Stimulated activated CD8-positive, alpha-beta memory T cell treated with anti-CD3 and anti-CD28 coated beads, Interleukin-12 subunit alpha, Interleukin-12 subunit beta, amount 100 ng/mL, for 4 hours (primary cell): ENCODE results near the gene NPM3.
A peak's percentile ranks its signal among the peaks of the same experiment; 100 is the strongest.
"Not testable (repeated sequence)": the region's sequence is repeated elsewhere in the genome, so short reads cannot be mapped to it uniquely, and the experiment has no call there.

Source experiments
- DNase-seq: peaks from one replicate; pipeline ENCODE4 v3.0.0-alpha.2; 2020; ENCODE audit warnings: low read depth

Gene NPM3

GRCh38 chr10:101803511-101803910, 20.3 kb upstream of the NPM3 start:
- DNase-seq: no peak

GRCh38 chr10:101797403-101798059, 14.3 kb upstream of the NPM3 start:
- no peak for DNase-seq

- DNase-seq: no peak
Observed at GRCh38 chr10:101793526-101793925, 10.3 kb upstream of the NPM3 start.

GRCh38 chr10:101789686-101790085, 6.4 kb upstream of the NPM3 start:
- DNase-seq: no peak

GRCh38 chr10:101789231-101789630, 6.0 kb upstream of the NPM3 start:
- DNase-seq: not testable (repeated sequence)

GRCh38 chr10:101785801-101786200, 2.6 kb upstream of the NPM3 start:
- DNase-seq: no peak

DNA sequence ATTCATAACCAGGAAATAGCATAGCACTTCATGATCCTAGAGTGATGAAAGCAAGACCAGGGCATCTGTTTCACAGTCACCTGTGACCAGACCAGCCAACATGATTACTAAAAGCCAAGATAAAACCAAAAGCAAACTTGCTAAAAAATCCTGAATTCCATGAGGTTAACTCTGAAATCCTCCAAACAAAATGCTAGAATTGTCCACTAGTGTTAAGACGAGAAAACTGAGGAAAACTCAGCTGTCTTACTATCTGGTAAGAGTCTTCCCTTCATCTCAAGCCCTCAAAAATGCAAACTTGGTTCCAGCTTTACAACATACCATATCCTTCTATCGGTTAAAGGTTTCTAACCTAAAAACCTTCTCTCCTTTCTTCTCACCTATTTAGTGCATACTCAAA, 1.3 kb upstream of the NPM3 start:
- DNase-seq: no peak

DNA sequence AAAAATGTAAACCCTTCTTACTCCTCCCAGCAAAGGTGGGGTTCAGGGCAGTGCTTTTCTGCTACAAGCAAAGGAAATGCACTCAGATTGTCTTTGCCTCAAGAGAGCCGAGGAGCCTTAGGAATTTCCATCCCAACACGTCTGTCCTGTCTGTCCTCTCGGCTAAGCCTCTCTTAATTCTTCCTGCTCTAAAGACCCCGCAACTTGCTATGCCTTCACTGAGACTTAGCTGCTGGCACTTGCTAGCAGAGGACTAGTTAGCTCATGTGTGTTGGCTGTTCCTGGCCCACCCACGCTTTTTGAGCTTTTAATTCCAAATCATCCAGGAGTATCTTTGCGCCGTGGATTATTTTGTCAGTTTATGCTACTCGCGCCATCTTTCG, 481 bp upstream of the NPM3 start:
- DNase-seq: no peak

- no peak for DNase-seq
Observed at GRCh38 chr10:101781984-101782810, 1.0 kb downstream of the NPM3 start.

- DNase-seq: no peak
Observed at GRCh38 chr10:101781655-101781983, 1.6 kb downstream of the NPM3 start.

- peak; percentile 49 for DNase-seq
Observed at GRCh38 chr10:101780818-101781654, 2.2 kb downstream of the NPM3 start.

DNA sequence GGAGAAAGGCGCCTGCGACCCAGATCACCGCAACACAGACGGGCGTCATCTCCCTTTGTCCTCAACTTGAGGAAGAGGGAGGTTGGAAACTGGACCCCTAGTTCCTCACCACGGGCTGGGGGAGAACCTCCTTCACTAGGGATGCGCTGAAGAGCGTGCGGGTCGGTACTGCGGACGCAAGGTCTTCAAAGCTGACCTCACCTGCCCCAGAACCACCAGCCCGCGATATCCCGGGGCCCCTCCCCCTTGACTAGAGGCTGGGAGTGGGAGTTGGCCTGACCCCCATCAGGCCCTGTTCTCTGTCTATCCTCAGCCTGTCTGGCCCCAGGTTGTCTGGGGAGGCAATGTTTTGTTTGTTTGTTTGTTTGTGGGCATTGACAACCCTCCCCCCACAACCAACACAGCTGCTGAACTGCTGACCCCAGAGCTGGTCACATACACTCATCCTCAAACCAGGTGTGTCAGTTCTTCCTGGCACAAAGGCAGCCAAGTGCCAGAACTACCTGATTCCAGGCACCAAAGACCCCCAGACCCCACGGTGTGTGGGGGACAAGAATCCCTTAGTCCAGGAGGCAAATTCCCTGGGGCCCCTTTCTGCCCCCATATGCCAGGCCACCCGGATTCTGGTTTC, 2.9 kb downstream of the NPM3 start:
- DNase-seq: no peak

DNA sequence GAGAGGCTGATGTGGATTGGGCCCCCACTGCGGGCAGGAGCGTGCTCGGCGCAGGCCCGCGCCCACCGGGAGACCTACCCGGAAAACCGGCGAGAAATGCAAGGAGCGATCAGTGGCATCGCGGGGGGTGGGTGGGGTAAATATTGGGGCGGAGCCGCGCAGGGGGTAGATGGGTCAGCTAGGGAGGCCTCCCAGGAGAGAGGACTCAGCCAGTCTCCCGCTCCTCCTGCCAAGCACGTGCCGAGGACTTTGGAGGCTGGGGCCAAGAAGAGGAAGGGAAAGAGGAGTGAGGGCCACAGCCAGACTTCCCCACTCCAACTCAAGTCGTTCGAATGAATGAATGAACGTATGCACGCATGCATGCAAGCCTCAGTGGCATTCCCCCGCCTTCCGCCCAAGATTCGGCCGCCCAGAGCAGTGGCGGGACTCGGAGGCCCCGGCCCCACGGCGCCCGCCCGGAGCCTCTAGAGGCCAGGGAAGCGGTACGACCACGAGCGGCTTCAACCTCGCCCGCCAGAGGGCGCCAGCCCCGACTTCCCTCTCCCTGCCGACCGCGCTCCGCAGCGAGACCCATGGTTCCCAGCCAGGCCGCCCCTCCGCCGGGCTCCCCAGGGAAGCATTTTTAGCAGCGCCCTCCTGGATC, 3.6 kb downstream of the NPM3 start:
- peak; percentile 65 for DNase-seq

DNA sequence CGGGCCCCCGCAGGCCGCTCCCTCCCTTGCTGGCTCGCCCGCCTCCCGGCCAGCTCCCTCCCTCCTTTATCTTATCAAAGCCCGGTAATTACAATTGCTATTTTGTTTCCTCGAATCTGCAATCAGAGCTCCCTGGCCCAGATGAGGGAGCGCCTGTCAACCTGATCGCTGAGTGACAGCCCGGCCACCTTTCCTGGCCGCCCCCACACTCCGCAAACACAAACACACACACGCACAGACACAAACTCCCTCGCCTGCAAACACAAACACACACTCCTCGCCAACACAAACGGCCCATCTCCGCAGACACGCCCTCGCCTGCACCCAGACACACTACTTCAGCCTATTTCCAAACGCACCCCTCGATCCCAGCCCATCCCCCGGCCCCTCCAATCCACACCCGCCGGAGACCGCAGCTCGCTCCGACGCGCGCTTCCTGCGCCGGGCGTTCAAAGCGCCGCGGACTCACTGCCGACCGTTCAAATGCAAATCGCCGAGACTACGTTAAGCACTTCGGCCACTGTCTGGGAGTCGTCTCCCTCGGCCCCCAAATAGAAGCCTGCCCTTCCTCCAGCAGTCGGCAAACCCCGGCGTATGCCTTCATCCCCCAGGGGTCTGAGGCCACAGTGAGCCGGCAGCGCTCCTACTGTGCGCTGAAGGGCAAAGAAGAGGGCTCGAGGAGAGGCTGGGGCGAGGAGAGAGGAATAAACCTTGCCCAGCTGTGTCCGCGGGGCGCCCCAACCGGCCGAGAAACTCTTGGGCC, 4.3 kb downstream of the NPM3 start:
- DNase-seq: no peak

- DNase-seq: no peak
Observed at GRCh38 chr10:101778151-101778780, 5.0 kb downstream of the NPM3 start.

DNA sequence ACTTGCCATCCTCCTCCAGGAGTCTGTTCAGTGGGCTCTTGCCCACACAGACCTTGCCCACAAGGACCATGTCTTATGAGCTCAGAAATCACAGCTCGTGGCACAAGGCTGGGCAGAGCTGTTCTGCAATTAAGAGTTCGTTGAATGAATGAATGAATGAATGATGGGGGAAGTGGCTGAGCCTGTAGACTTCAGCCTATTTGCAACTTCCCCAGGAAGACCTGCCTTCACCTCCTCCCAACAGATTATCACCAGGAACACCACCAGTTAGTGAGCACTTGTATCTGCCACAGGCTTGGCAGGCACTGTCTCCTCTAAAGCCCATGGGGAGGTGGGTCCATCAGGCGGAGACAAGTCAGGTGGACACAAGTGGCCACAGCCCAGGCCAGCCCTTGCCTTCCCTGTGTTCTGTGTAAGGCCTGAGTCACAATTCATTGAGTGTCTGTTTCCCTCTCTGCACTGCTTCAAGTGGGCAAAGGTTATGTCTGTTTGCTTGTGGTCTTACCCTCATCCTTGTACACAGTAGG, 5.6 kb downstream of the NPM3 start:
- DNase-seq: no peak

DNA sequence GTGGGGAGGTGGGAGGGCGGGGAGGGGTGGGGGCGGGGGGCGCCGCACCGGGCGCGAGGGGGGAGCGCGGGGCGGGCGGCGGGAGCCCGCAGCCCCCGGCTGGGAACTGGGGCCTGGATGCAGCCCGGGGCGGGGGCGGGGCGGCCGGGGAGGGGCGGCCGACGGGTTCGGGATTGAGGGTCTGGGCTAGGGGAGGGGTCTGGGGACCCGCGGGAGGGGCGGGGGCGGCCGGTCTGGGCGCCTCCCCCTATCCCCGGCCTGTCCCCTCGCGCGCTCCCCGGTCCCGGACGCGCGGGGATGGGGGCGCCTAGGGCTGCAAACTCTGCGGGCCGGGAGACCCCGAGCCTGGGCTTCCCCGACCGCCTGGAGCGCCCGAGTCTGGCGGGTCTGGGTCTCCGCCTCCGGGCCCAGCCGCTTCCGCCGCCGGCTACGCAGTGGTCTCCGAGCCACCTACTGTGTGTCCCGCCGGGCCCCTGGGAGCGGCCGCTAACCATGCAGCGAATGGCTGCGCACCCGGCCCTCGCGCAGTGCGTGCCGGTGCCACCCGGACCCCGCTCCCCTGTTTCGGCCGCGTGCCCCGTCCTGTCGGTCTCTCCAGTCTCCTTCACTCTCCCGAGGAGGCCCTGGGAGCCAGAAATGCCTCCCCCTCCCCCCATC, 7.0 kb downstream of the NPM3 start:
- DNase-seq: no peak

DNA sequence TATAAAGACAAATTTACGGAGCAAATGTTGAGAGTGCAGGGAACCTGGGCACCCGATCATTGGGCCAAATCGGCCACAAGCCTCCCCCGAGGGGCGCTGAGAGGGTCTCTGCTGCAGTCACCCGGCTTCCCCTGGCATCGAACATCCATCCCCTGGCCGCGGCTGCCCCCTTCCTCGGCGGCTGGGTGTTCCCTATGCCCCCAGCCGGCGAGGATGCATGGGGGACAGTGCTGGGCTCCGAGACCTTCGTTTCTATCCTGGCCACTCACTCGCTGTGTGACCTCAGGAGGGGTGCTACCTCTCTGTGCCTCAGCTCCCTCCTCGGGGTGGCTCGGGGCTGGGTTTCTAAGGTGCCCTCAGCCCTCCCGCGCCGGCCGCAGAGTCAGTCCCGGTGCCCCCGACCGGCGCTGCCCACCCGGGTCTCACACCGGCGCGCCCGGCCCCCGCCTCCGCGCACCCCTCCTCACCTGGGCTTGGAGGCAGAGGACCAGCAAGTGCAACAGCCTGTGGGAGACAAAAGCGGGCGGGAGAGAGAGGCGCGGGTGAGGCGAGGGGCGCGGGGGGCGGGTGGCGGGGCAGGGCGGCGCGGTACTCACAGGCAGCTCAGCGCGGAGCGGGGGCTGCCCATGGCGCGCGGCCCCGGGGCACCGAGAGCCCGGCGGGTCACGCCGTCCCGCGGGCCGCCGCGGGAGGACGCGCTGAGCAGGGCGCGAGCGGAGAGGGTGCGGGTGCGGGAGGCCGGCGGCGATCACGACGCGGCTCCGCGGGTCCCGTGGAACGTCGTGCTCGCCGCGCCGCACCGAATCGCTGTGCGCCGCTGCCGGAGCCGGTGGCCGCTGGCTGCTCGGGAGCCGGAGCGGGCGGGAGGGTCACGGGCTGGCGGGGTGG, 7.7 kb downstream of the NPM3 start, which contains the start of gene FGF8:
TSS of gene FGF8 (minus strand) at position 842 of the 888 bp plus-strand sequence. CDS start at position 628, 214 bp downstream.
- no peak for DNase-seq
